ENCODE results near the gene PLEKHH2.
A peak's percentile ranks its signal among the peaks of the same experiment; 100 is the strongest.

PLEKHH2 gene

GRCh38 chr2:43642363-43642762 is 5.3 kb downstream of the PLEKHH2 start:
- TF ChIP-seq CTCF (conservative IDR thresholded peaks at IDR 0.05; ENCODE audit: low read depth, low read length), result no peak
- H3K4me3 ChIP-seq (ENCODE audit: low read length), result no peak overlapping the region

DNA sequence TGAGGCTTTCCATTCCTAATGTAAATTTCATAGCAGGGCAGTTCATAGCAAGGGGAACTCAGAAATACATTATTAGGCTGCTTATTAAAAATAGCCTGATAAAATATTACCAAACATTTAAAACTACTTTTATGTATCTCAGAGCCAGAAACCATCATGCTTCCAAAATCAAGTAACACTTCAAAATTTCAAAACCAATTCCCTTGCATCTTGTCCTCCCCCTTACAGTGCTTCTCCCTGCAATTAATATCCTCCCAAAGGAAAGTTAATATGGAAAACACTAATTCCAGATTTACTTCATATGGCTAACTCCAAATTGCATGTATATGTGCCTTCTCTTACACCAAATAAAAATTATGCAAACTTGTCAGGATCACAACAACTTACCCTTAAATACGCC is 6.6 kb downstream of the PLEKHH2 start:
- no peak for TF ChIP-seq CTCF (conservative IDR thresholded peaks at IDR 0.05; ENCODE audit: low read depth, low read length)
- no peak for DNase-seq (ENCODE audit: low read depth)
- H3K4me3 ChIP-seq (ENCODE audit: low read length), result no peak overlapping the region

More at GRCh38 chr2:43642363-43642762, 5.3 kb downstream of the PLEKHH2 start:
- no peak for DNase-seq (ENCODE audit: low read depth)

- no peak overlapping the region for H3K4me3 ChIP-seq (ENCODE audit: low read length)
- peak; percentile 31 for DNase-seq (ENCODE audit: low read depth)
- TF ChIP-seq CTCF (conservative IDR thresholded peaks at IDR 0.05; ENCODE audit: low read depth, low read length), result no peak
Observed at GRCh38 chr2:43648994-43649701, 12.1 kb downstream of the PLEKHH2 start.

- no peak for TF ChIP-seq CTCF (conservative IDR thresholded peaks at IDR 0.05; ENCODE audit: low read depth, low read length)
- H3K4me3 ChIP-seq (ENCODE audit: low read length), result no peak overlapping the region
- DNase-seq (ENCODE audit: low read depth), result no peak
Observed at GRCh38 chr2:43653506-43653905, 16.4 kb downstream of the PLEKHH2 start.

- no peak for DNase-seq (ENCODE audit: low read depth)
- no peak overlapping the region for H3K4me3 ChIP-seq (ENCODE audit: low read length)
- no peak for TF ChIP-seq CTCF (conservative IDR thresholded peaks at IDR 0.05; ENCODE audit: low read depth, low read length)
Observed at GRCh38 chr2:43657241-43657640, 20.2 kb downstream of the PLEKHH2 start.

- DNase-seq (ENCODE audit: low read depth), result no peak
- peak overlapping the region; percentile 54 for H3K4me3 ChIP-seq (ENCODE audit: low read length)
- no peak for TF ChIP-seq CTCF (conservative IDR thresholded peaks at IDR 0.05; ENCODE audit: low read depth, low read length)
Observed at GRCh38 chr2:43675646-43676321, 38.7 kb downstream of the PLEKHH2 start.

Data from retinal pigment epithelial cell (primary cell).